HEK293 (cell line): ENCODE data around the gene ETNK1.
"Not testable (repeated sequence)": the region's sequence is repeated elsewhere in the genome, so short reads cannot be mapped to it uniquely, and the experiment has no call there.

ENCODE experiments used
- CTCF ChIA-PET: fragments of 350-600 bp; formaldehyde crosslinking; extraction: SDS; loops from one replicate; lab custom pipeline; 2021; ENCODE audit warnings: antibody characterized with exemption; lab: Yijun Ruan, JAX
- POLR2A ChIA-PET: fragments of 300-600 bp; formaldehyde crosslinking; extraction: SDS; loops from one replicate; lab custom pipeline; 2020; ENCODE audit warnings: antibody characterized with exemption, inconsistent platforms; lab: Yijun Ruan, JAX
- H3K27ac ChIP-seq: fragments of 200-500 bp; sonication (Bioruptor generic); 2 replicates; pipeline ENCODE4 v1.5.1; 2014; ENCODE audit warnings: low read depth, low read length, control low read depth, inconsistent platforms; ENCODE audit errors: extremely low read depth
- H3K36me3 ChIP-seq, 2 experiments: fragments of 200-500 bp in 1 of 2; sonication (Bioruptor generic) in 1 of 2; 1 replicate in 1 of 2; 2 replicates in 1 of 2; pipeline ENCODE4 v1.5.1; 2014 to 2017; ENCODE audit warnings: inconsistent platforms in 2 of 2, low read length in 2 of 2; ENCODE audit not compliant: control insufficient read depth in 2 of 2, insufficient read depth in 1 of 2
- H3K4me1 ChIP-seq: fragments of 200-500 bp; sonication (Bioruptor generic); 2 replicates; pipeline ENCODE4 v1.5.1; 2014; ENCODE audit warnings: mild to moderate bottlenecking, low read length, inconsistent platforms; ENCODE audit not compliant: control insufficient read depth, insufficient read depth
- H3K4me3 ChIP-seq: 2 replicates; pipeline ENCODE4 v1.5.1; 2011; ENCODE audit warnings: low read depth, mild to moderate bottlenecking, control low read depth, low read length, moderate library complexity
- H3K9me3 ChIP-seq: fragments of 200-500 bp; sonication (Bioruptor generic); 2 replicates; pipeline ENCODE4 v1.5.1; 2014; ENCODE audit warnings: low read depth, low read length, inconsistent platforms; ENCODE audit not compliant: control insufficient read depth, insufficient read depth
- ELK4 ChIP-seq: IDR thresholded peaks from 2 replicates; pipeline ENCODE4 v1.6.1; 2011; ENCODE audit warnings: mild to moderate bottlenecking, low read depth, low read length, borderline replicate concordance
- FEZF1 ChIP-seq: fragments of 450-650 bp; formaldehyde crosslinking; IDR thresholded peaks from 2 replicates; pipeline ENCODE4 v1.5.1; 2016; ENCODE audit warnings: missing biosample characterization, missing genetic modification characterization
- KLF1 ChIP-seq: fragments of 450-650 bp; formaldehyde crosslinking; IDR thresholded peaks from 2 replicates; pipeline ENCODE4 v1.5.1; 2016; ENCODE audit warnings: missing biosample characterization, missing genetic modification characterization
- KLF17 ChIP-seq: fragments of 450-650 bp; formaldehyde crosslinking; IDR thresholded peaks from 2 replicates; pipeline ENCODE4 v1.5.1; 2016; ENCODE audit warnings: missing biosample characterization, missing genetic modification characterization
- MZF1 ChIP-seq: fragments of 450-650 bp; formaldehyde crosslinking; IDR thresholded peaks from 2 replicates; pipeline ENCODE4 v1.5.1; 2017; ENCODE audit warnings: missing biosample characterization, missing genetic modification characterization, borderline replicate concordance
- TCF7L2 ChIP-seq: IDR thresholded peaks from 2 replicates; pipeline ENCODE4 v1.6.1; 2011; ENCODE audit warnings: low read depth, mild to moderate bottlenecking, inconsistent platforms, low read length, moderate library complexity, borderline replicate concordance
- YY1 ChIP-seq: fragments of 450-650 bp; formaldehyde crosslinking; IDR thresholded peaks from 2 replicates; pipeline ENCODE4 v1.5.1; 2018; ENCODE audit warnings: missing biosample characterization, missing genetic modification characterization
- ZBTB1 ChIP-seq: fragments of 450-650 bp; formaldehyde crosslinking; IDR thresholded peaks from 2 replicates; pipeline ENCODE4 v1.5.1; 2016; ENCODE audit warnings: missing biosample characterization, missing genetic modification characterization
- ZNF157 ChIP-seq: fragments of 450-650 bp; formaldehyde crosslinking; IDR thresholded peaks from 2 replicates; pipeline ENCODE4 v1.5.1; 2016; ENCODE audit warnings: missing biosample characterization, missing genetic modification characterization
- ZNF169 ChIP-seq: fragments of 450-650 bp; formaldehyde crosslinking; IDR thresholded peaks from 2 replicates; pipeline ENCODE4 v1.5.1; 2016; ENCODE audit warnings: missing biosample characterization, missing genetic modification characterization
- ZNF174 ChIP-seq: fragments of 450-650 bp; formaldehyde crosslinking; IDR thresholded peaks from 2 replicates; pipeline ENCODE4 v1.5.0; 2017; ENCODE audit warnings: missing biosample characterization, mild to moderate bottlenecking, missing genetic modification characterization
- ZNF211 ChIP-seq: fragments of 450-650 bp; formaldehyde crosslinking; IDR thresholded peaks from 2 replicates; pipeline ENCODE4 v1.5.1; 2016; ENCODE audit warnings: low read depth, missing biosample characterization, missing genetic modification characterization
- ZNF214 ChIP-seq: fragments of 450-650 bp; formaldehyde crosslinking; IDR thresholded peaks from 2 replicates; pipeline ENCODE4 v1.5.1; 2017; ENCODE audit warnings: missing biosample characterization, mild to moderate bottlenecking, missing genetic modification characterization, borderline replicate concordance
- ZNF266 ChIP-seq: fragments of 450-650 bp; formaldehyde crosslinking; IDR thresholded peaks from 2 replicates; pipeline ENCODE4 v1.5.1; 2016; ENCODE audit warnings: missing biosample characterization, missing genetic modification characterization, low read depth
- ZNF292 ChIP-seq: fragments of 450-650 bp; formaldehyde crosslinking; IDR thresholded peaks from 2 replicates; pipeline ENCODE4 v1.5.1; 2016; ENCODE audit warnings: low read depth, missing biosample characterization, missing genetic modification characterization, borderline replicate concordance
- ZNF394 ChIP-seq: fragments of 450-650 bp; formaldehyde crosslinking; IDR thresholded peaks from 2 replicates; pipeline ENCODE4 v1.5.1; 2016; ENCODE audit warnings: missing biosample characterization, missing genetic modification characterization, mild to moderate bottlenecking, moderate library complexity, borderline replicate concordance
- ZNF473 ChIP-seq: fragments of 450-650 bp; formaldehyde crosslinking; IDR thresholded peaks from 2 replicates; pipeline ENCODE4 v1.5.1; 2017; ENCODE audit warnings: missing biosample characterization, missing genetic modification characterization
- ZNF530 ChIP-seq: fragments of 450-650 bp; formaldehyde crosslinking; IDR thresholded peaks from 2 replicates; pipeline ENCODE4 v1.5.1; 2016; ENCODE audit warnings: low read depth, missing biosample characterization, missing genetic modification characterization
- ZNF555 ChIP-seq: fragments of 450-650 bp; formaldehyde crosslinking; conservative IDR thresholded peaks from 2 replicates; pipeline ENCODE4 v1.5.1; 2017; ENCODE audit warnings: missing biosample characterization, mild to moderate bottlenecking, missing genetic modification characterization, inconsistent platforms
- ZNF580 ChIP-seq: fragments of 450-650 bp; formaldehyde crosslinking; IDR thresholded peaks from 2 replicates; pipeline ENCODE4 v1.5.1; 2016; ENCODE audit warnings: missing biosample characterization, missing genetic modification characterization
- ZNF621 ChIP-seq: fragments of 450-650 bp; formaldehyde crosslinking; IDR thresholded peaks from 2 replicates; pipeline ENCODE4 v1.5.1; 2017; ENCODE audit warnings: missing biosample characterization, missing genetic modification characterization
- ZNF624 ChIP-seq: fragments of 450-650 bp; formaldehyde crosslinking; IDR thresholded peaks from 2 replicates; pipeline ENCODE4 v1.5.1; 2017; ENCODE audit warnings: missing biosample characterization, missing genetic modification characterization
- ZNF639 ChIP-seq: fragments of 450-650 bp; formaldehyde crosslinking; IDR thresholded peaks from 2 replicates; pipeline ENCODE4 v1.5.1; 2016; ENCODE audit warnings: missing biosample characterization, missing genetic modification characterization
- ZNF654 ChIP-seq: fragments of 450-650 bp; formaldehyde crosslinking; IDR thresholded peaks from 2 replicates; pipeline ENCODE4 v1.5.1; 2016; ENCODE audit warnings: low read depth, missing biosample characterization, missing genetic modification characterization
- ZNF664 ChIP-seq: fragments of 450-650 bp; formaldehyde crosslinking; IDR thresholded peaks from 2 replicates; pipeline ENCODE4 v1.5.1; 2016; ENCODE audit warnings: missing biosample characterization, missing genetic modification characterization
- ZNF707 ChIP-seq: fragments of 450-650 bp; formaldehyde crosslinking; IDR thresholded peaks from 2 replicates; pipeline ENCODE4 v1.5.1; 2016; ENCODE audit warnings: missing biosample characterization, missing genetic modification characterization
- ZNF777 ChIP-seq: fragments of 450-650 bp; formaldehyde crosslinking; IDR thresholded peaks from 2 replicates; pipeline ENCODE4 v1.5.1; 2017; ENCODE audit warnings: missing biosample characterization, missing genetic modification characterization, borderline replicate concordance
- ZSCAN30 ChIP-seq: fragments of 450-650 bp; IDR thresholded peaks from 2 replicates; pipeline ENCODE4 v1.5.1; 2018; ENCODE audit warnings: missing biosample characterization, mild to moderate bottlenecking, missing genetic modification characterization, moderate library complexity

ETNK1 gene

GRCh38 chr12:22597539-22597938 is 27.4 kb upstream of the ETNK1 start:
- H3K4me3 ChIP-seq, H3K36me3 ChIP-seq, POLR2A ChIA-PET, CTCF ChIA-PET, H3K9me3 ChIP-seq, H3K27ac ChIP-seq, H3K4me1 ChIP-seq: not testable (repeated sequence)

GRCh38 chr12:22598141-22598762 is 26.7 kb upstream of the ETNK1 start:
- Histone ChIP-seq H3K4me1 (no peaks in the 10 kb centered on the region), H3K9me3 (no peaks in the 10 kb centered on the region)
- ChIA-PET POLR2A (no interaction called here), CTCF (no interaction called here)
- TF ChIP-seq YY1, result no peak
- no peak for TF ChIP-seq ZNF777
- TF ChIP-seq ZNF664 (tag by site-specific recombination), result no peak
- no peak for TF ChIP-seq ZNF621 (tag by site-specific recombination)
- no peak for TF ChIP-seq ZNF654 (tag by site-specific recombination)
- TF ChIP-seq ZNF169 (tag by site-specific recombination), result no peak
- TF ChIP-seq MZF1 (tag by site-specific recombination), result no peak
- no peak for TF ChIP-seq ZNF214 (tag by site-specific recombination)
- TF ChIP-seq ZNF639 (tag by site-specific recombination), result no peak
- TF ChIP-seq ZNF624 (tag by site-specific recombination), result no peak
- no peak for TF ChIP-seq KLF1 (tag by site-specific recombination)
- no peak for TF ChIP-seq ZBTB1 (tag by site-specific recombination)
- TF ChIP-seq ZSCAN30 (tag by site-specific recombination), result no peak
- no peak for TF ChIP-seq ZNF707 (tag by site-specific recombination)
- no peak for TF ChIP-seq ZNF211
- no peak for TF ChIP-seq FEZF1
- TF ChIP-seq, all 188 proteins: peak for 0
- Histone ChIP-seq H3K27ac (no peak overlapping the region), H3K4me3 (no peak overlapping the region), H3K36me3 (no peaks in the 10 kb centered on the region)

- Histone ChIP-seq H3K4me3 (no peak overlapping the region), H3K9me3 (no peaks in the 10 kb centered on the region), H3K27ac (no peak overlapping the region), H3K4me1 (no peaks in the 10 kb centered on the region)
- ChIA-PET POLR2A (no interaction called here), CTCF (no interaction called here)
- no peak for TF ChIP-seq ZNF266 (tag by site-specific recombination)
- TF ChIP-seq ZNF654 (tag by site-specific recombination), result no peak
- no peak for TF ChIP-seq ZNF621 (tag by site-specific recombination)
- TF ChIP-seq ZNF292, result no peak
- no peak for TF ChIP-seq ELK4
- TF ChIP-seq ZNF473, result no peak
- no peak for TF ChIP-seq ZNF157 (tag by site-specific recombination)
- no peak for TF ChIP-seq ZNF174 (tag by site-specific recombination)
- TF ChIP-seq ZNF530 (tag by site-specific recombination), result no peak
- TF ChIP-seq ZNF580 (tag by site-specific recombination), result no peak
- TF ChIP-seq TCF7L2, result no peak
- no peak for TF ChIP-seq ZNF394 (tag by site-specific recombination)
- no peak for TF ChIP-seq KLF17 (tag by site-specific recombination)
- no peak for TF ChIP-seq ZNF169 (tag by site-specific recombination)
- no peak for TF ChIP-seq ZNF555 (tag by site-specific recombination)
- TF ChIP-seq, all 188 proteins: peak for 0
- no peaks in the 10 kb centered on the region for H3K36me3 ChIP-seq
These were observed 26.2 kb upstream of the ETNK1 start for GRCh38 chr12:22598763-22599161.
